ENCODE results near the gene FXYD1.

DNA sequence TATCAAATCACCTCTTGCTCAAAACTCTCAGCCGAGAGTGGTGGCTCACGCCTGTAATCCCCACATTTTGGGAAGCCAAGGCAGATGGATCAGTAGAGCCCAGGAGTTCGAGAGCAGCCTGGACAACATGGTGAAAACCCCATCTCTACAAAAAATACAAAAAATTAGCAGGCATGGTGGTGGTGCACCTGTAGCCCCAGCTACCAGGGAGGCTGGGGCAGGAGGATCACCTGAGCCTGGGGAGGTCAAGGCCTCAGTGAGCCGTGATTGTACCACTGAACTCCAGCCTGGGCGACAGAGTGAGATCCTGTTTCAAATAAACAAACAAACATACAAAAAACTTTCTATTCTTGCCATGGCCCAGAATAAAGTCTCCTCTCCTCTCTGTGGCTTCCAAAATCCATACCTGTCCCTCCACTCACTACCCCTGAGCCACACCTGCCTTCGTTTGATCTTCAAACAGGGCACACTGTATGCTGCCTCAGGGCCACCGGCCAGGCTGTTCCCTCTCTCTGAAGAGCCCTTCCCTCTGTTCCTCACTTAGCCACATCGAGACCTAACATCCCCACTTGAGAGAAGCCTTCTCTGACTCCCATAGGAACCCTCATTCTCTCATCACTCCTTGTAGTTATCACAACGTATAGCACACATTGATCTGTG is 10.1 kb upstream of the FXYD1 start:
- TF ChIP-seq, protein P1, sequence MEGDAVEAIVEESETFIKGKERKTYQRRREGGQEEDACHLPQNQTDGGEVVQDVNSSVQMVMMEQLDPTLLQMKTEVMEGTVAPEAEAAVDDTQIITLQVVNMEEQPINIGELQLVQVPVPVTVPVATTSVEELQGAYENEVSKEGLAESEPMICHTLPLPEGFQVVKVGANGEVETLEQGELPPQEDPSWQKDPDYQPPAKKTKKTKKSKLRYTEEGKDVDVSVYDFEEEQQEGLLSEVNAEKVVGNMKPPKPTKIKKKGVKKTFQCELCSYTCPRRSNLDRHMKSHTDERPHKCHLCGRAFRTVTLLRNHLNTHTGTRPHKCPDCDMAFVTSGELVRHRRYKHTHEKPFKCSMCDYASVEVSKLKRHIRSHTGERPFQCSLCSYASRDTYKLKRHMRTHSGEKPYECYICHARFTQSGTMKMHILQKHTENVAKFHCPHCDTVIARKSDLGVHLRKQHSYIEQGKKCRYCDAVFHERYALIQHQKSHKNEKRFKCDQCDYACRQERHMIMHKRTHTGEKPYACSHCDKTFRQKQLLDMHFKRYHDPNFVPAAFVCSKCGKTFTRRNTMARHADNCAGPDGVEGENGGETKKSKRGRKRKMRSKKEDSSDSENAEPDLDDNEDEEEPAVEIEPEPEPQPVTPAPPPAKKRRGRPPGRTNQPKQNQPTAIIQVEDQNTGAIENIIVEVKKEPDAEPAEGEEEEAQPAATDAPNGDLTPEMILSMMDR (IDR thresholded peaks at IDR 0.05): no peak
- TF ChIP-seq POLR2AphosphoS5 (IDR thresholded peaks at IDR 0.05) (no peak), EP300 (IDR thresholded peaks at IDR 0.05) (no peak)
